Muscle of leg (tissue), 11 donors: Measurements from ENCODE around the gene TIAM2. TPM values are rescaled to one million over a fixed set of nuclear protein-coding genes. Genes with fewer than 3 reads are reported as not detected.

Source experiments
- DNase-seq: peaks from one replicate; pipeline ENCODE4 v3.0.0; 2013
- H3K27ac ChIP-seq: one replicate; pipeline ENCODE4 v1.5.1; 2013; ENCODE audit warnings: mild to moderate bottlenecking, low read length, control low read depth
- H3K27me3 ChIP-seq: one replicate; pipeline ENCODE4 v1.6.1; 2013; ENCODE audit warnings: low read length; ENCODE audit not compliant: control insufficient read depth, insufficient read depth
- H3K36me3 ChIP-seq: one replicate; pipeline ENCODE4 v1.6.1; 2013; ENCODE audit warnings: low read length; ENCODE audit not compliant: control insufficient read depth, insufficient read depth
- H3K4me1 ChIP-seq: one replicate; pipeline ENCODE4 v1.6.1; 2013; ENCODE audit warnings: low read length; ENCODE audit not compliant: control insufficient read depth, insufficient read depth
- H3K4me3 ChIP-seq: one replicate; pipeline ENCODE4 v1.5.1; 2013; ENCODE audit warnings: low read length, control low read depth
- H3K9me3 ChIP-seq: replicated peaks from 2 replicates; pipeline ENCODE4 v1.6.1; 2013; ENCODE audit warnings: low read depth, low read length; ENCODE audit not compliant: control insufficient read depth
- WGBS: methylation state at CpG from one replicate; pipeline ENCODE4 v1.1.5; 2013; ENCODE audit warnings: missing lambda C conversion rate; ENCODE audit not compliant: insufficient coverage; 5-methylcytosine and 5-hydroxymethylcytosine counted together
- polyA plus RNA-seq, 8 donors: library from polyadenylated mRNA; unstranded; fragments of 120-200 nt; gene quantifications; one replicate each; pipeline versions ENCODE4 v1.2.1 to v1.2.3, GENCODE V29; 2013; ENCODE audit warnings: inconsistent platforms in 1 of 8, low replicate concordance in 1 of 8; ENCODE audit not compliant: insufficient read length in 8 of 8, insufficient read depth in 1 of 8
- total RNA-seq: library from RNA; stranded (reverse); fragments of 120-200 nt; gene quantifications from one replicate; pipeline ENCODE4 v1.2.4, GENCODE V29; 2013

The TIAM2 gene
- total and polyA plus RNA-seq, 9 donors: 11.3 to 16.7 (median 13.1) TPM

DNA sequence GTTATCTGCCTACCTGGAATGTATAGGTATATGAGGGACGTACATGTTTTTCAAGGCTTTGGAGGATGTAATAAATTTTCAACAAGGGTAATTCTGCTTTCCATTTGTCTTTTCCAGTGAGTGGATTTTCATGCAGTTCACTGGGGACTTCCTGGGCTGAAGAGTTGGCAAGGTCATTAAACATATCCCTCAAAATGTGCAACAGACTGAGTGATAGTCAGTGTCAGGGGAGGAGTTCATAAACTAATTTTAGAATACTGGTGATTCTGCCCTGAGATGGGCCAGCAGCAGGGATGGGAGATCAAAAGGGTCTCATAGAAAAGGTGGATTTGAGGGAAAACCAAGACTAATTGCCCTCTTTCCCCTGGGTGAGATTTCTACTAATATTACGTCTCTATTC lies 146.4 kb downstream of the TIAM2 start:
- H3K27ac ChIP-seq: no peak overlapping the region
- no peaks in the 10 kb centered on the region for H3K9me3 ChIP-seq
- no peak overlapping the region for H3K4me3 ChIP-seq
- peaks cover 19% of the 10 kb centered on the region for H3K4me1 ChIP-seq
- no peak for DNase-seq
- H3K36me3 ChIP-seq: peaks cover 20% of the 10 kb centered on the region
- WGBS: no CpG with 5 or more reads among the region's 2 CpGs
- H3K27me3 ChIP-seq: no peaks in the 10 kb centered on the region

GRCh38 chr6:155142168-155143028 lies 147.3 kb downstream of the TIAM2 start:
- Histone ChIP-seq H3K9me3 (no peaks in the 10 kb centered on the region), H3K27me3 (no peaks in the 10 kb centered on the region), H3K27ac (peak overlapping the region; percentile 78), H3K4me1 (peaks cover 19% of the 10 kb centered on the region), H3K36me3 (peaks cover 15% of the 10 kb centered on the region), H3K4me3 (no peak overlapping the region)
- WGBS: 37% methylated on average over 9 of the region's 13 CpGs
- DNase-seq: peak; percentile 68

DNA sequence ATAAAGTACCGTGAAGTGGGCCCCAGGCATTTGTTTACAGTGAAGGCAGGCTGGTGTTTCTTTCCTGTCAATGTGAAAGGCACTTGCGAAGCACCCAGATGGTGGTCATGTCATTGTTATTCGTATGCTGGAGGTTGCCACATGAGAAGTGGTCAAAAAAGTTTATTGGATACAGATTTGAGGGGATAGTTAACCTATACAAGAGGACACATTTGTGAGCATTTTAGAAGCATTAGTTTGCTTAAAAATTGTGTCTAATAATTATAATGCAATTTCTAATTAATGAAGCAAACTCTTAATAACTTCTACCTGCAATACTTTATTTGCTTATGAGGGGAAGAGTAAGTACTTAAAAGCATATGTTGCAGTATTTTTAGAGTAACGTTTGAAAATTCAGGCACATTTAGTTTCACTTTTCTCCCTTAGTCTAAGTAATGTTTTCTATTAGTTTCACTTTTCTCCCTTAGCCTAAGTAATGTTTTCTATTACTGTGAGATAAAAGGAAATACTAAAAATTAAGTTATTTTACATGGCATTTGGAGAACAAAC lies 148.0 kb downstream of the TIAM2 start:
- WGBS: 10% methylated on average over 1 of the region's 4 CpGs
- H3K4me1 ChIP-seq: peaks cover 19% of the 10 kb centered on the region
- peaks cover 11% of the 10 kb centered on the region for H3K36me3 ChIP-seq
- peak overlapping the region; percentile 78 for H3K27ac ChIP-seq
- no peaks in the 10 kb centered on the region for H3K27me3 ChIP-seq
- no peak for DNase-seq
- no peaks in the 10 kb centered on the region for H3K9me3 ChIP-seq
- H3K4me3 ChIP-seq: peak overlapping the region; percentile 25

DNA sequence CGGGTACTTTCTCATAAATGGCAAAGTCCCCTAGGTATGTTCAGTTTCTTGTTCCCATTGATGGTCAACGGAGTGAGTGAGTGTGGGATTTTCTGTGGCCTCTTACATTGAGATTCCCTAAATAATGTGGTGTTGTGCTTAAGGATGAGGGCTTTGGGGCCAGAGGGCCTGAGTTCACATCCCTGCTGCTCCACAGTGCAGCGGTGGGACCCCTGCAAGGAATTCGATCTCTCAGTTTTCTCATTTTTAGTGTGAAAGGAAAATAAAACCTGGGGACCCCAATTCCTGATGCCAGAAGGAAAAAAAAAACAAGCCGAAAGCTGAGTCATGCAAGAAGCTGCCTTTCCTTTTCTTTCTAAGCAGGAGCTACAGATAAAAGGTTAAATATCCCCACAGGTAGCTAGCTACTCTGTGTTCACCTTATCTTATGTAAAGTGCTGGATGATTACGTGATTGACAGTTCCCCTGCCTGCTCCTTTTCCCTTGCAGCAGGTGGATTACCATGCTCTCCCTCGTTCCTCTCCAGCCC lies 148.5 kb downstream of the TIAM2 start:
- H3K27me3 ChIP-seq: no peaks in the 10 kb centered on the region
- peak; percentile 63 for DNase-seq
- WGBS: 33% methylated on average over 2 of the region's 7 CpGs
- peak overlapping the region; percentile 25 for H3K4me3 ChIP-seq
- H3K36me3 ChIP-seq: peaks cover 11% of the 10 kb centered on the region
- no peaks in the 10 kb centered on the region for H3K9me3 ChIP-seq
- peak overlapping the region; percentile 78 for H3K27ac ChIP-seq
- peaks cover 19% of the 10 kb centered on the region for H3K4me1 ChIP-seq

DNA sequence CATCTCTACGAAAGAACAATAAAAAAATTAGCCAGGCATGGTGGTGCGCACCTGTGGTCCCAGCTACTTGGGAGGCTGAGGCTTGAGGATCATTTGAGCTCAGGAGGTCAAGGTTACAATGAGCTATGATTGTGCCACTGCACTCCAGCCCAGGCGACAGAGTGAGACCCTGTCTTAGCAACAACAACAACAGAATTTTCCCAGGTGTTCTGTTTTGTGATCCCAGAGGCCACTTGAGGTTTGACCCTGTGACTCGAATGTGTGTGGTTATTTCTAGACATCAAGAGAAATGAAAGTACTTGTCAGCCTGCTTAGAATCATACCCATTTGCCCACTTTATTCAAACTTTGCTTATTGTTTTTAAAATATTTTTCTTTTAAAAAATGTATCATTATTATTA lies 151.1 kb downstream of the TIAM2 start:
- Histone ChIP-seq H3K4me3 (no peak overlapping the region), H3K36me3 (peaks cover 14% of the 10 kb centered on the region), H3K9me3 (no peaks in the 10 kb centered on the region), H3K27me3 (no peaks in the 10 kb centered on the region), H3K4me1 (peaks cover 19% of the 10 kb centered on the region), H3K27ac (no peak overlapping the region)
- no peak for DNase-seq
- WGBS: 100% methylated on average over 2 of the region's 4 CpGs

- Histone ChIP-seq H3K4me1 (peaks cover 5% of the 10 kb centered on the region), H3K27ac (no peak overlapping the region), H3K36me3 (peaks cover 15% of the 10 kb centered on the region), H3K27me3 (no peaks in the 10 kb centered on the region), H3K4me3 (no peak overlapping the region), H3K9me3 (no peaks in the 10 kb centered on the region)
- DNase-seq: no peak
- 89% methylated on average over 5 of the region's 7 CpGs for WGBS
These were observed 153.0 kb downstream of the TIAM2 start for GRCh38 chr6:155147958-155148663.

GRCh38 chr6:155150967-155151671 lies 156.0 kb downstream of the TIAM2 start:
- 73% methylated on average over 5 of the region's 9 CpGs for WGBS
- no peak overlapping the region for H3K4me3 ChIP-seq
- no peak for DNase-seq

GRCh38 chr6:155152211-155153076 lies 157.3 kb downstream of the TIAM2 start:
- WGBS: 69% methylated on average over 7 of the region's 11 CpGs
- peaks cover 7% of the 10 kb centered on the region for H3K36me3 ChIP-seq
- no peak overlapping the region for H3K4me3 ChIP-seq
- no peak for DNase-seq
- H3K27me3 ChIP-seq: no peaks in the 10 kb centered on the region
- H3K4me1 ChIP-seq: peaks cover 5% of the 10 kb centered on the region
- no peaks in the 10 kb centered on the region for H3K9me3 ChIP-seq
- H3K27ac ChIP-seq: no peak overlapping the region

More at GRCh38 chr6:155150967-155151671, 156.0 kb downstream of the TIAM2 start:
- Histone ChIP-seq H3K27me3 (no peaks in the 10 kb centered on the region), H3K36me3 (peaks cover 7% of the 10 kb centered on the region), H3K27ac (no peak overlapping the region), H3K4me1 (peaks cover 5% of the 10 kb centered on the region), H3K9me3 (no peaks in the 10 kb centered on the region)

DNA sequence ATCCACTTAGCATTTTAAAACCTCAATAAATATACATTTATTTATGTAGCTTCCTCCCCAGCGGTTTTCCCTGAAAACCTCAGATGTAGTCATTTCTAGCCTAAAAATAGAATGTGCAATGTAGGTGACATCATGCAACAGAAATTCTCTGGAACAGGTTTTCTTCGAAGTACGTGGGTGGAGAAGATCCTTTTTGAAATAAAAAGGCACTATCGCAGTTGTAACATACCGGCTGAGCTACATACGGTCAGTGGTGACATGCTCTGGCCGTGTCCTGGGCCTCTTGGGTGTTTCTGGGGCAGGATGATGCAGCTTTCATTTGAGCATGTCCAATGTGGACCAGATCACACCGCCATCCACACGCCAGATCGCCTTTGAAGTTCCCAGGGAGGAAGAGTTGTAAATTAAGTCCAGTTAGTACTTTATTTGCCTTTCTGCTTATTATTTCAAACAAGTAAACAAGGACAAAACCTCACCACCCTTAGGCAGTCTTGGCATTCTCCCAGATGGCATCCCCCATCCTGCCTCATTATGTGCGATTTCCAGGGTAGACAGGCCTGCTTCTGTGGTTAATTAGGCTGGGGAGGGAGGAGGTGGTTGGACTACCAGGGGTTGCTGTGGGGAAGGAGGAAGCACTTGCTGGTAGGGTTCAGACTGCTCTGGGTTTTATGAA lies 159.2 kb downstream of the TIAM2 start:
- Histone ChIP-seq H3K4me1 (peaks cover 5% of the 10 kb centered on the region), H3K4me3 (no peak overlapping the region), H3K27me3 (no peaks in the 10 kb centered on the region), H3K36me3 (peaks cover 7% of the 10 kb centered on the region), H3K27ac (peak overlapping the region; percentile 26), H3K9me3 (no peaks in the 10 kb centered on the region)
- WGBS: 0% methylated on average over 2 of the region's 11 CpGs
- peak; percentile 90 for DNase-seq
